ENCODE results near the gene ST6GAL2. TPM values are rescaled to one million over a fixed set of nuclear protein-coding genes. Genes with fewer than 3 reads are reported as not detected.

The ST6GAL2 gene
- total RNA-seq, 1 experiment from 2014 or later = 11.0 TPM

DNA sequence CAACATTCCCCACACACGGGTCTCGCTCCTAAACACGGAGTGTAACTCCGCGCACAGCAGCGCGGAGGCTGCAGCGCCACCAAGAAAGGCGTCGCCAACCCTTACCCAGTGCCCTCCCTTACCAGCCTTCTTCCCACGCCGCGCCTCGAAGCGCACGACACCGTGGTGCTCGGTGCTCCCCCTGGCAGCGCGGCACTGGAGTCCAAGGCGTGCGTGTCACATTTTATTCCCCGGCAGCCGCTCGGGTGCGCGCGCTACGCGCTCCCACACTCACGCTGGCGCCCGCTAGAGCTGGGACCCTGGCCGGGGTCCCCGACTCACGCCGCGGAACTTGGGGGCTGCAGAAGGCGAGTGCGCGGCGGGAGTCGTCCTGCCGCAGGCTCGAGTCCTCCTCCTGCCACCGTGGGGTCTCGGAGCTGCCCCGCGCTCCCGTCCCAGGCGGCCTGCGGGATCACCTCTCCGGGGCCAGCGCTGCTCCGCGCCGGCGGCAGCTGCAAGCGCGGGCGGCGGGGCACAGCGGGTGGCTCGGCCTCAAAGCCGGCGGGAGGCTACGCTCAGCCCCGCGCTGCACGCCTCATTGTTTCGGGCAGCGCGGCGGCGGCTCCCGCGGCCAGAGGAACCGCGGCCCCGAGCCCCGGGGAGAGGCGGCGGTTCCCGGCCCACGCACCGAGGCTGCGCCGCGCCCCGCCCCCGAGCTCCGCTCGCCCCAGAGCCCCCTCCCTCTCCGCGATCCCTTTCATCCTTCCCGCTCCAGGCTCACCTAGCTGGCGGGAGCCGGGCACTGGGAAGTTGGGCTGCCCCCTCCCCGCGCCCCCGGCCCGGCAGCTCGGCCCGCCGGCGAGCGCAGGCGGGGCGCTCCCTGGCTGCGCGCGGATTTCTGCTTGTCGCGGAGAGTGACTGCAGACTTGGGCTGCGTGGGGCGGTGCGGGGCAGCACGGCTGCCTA lies at the start of gene ST6GAL2 (continued):
- TF ChIP-seq EMX1 (CRISPR knock-in tag; IDR thresholded peaks at IDR 0.05) (no peak), RORB (CRISPR knock-in tag; IDR thresholded peaks at IDR 0.05) (no peak), NFATC4 (CRISPR knock-in tag; IDR thresholded peaks at IDR 0.05) (no peak)

DNA sequence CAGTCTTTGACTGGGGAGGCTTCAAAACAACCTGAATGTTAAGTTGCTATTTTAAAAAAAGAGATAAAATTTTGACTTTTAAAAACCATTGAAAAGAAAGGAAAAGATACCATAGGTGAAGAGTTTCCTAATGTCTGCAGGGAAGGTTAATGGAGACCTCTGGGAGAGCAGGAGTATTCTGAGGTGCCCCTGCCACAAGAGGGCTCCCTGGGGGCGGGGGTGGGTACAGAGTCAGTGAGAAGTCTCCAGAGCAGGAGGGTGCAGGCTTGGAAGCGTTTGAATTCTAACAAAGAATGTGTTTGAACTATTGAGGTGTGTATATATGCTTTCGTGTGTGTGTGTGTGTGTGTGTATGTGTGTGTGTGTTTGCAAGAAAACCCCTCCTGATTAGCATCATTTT lies 46.7 kb upstream of the ST6GAL2 start:
- Mint-ChIP-seq H3K27ac (no peak overlapping the region), H3K4me3 (no peak overlapping the region), H3K4me1 (peaks cover 5% of the 10 kb centered on the region; the same call in 1 of the 2 replicates), H3K36me3 (peaks cover 4% of the 10 kb centered on the region; the same call in 1 of the 2 replicates), H3K9me3 (peaks cover 26% of the 10 kb centered on the region), H3K27me3 (ENCODE audit: low read depth) (no peaks in the 10 kb centered on the region)
- POLR2A ChIA-PET = no interaction called here
- CTCF ChIA-PET = no interaction called here
- ATAC-seq (peak; percentile 61; the same call in 1 of the 2 replicates), DNase-seq (ENCODE audit: low spot score) (peak; percentile 20)
- TF ChIP-seq ZNF423 (CRISPR knock-in tag; IDR thresholded peaks at IDR 0.05) (no peak), ZNF671 (CRISPR knock-in tag; IDR thresholded peaks at IDR 0.05) (no peak), CREM (CRISPR knock-in tag; IDR thresholded peaks at IDR 0.05) (no peak), GRHL2 (CRISPR knock-in tag; IDR thresholded peaks at IDR 0.05; ENCODE audit: insufficient replicate concordance, severe bottlenecking) (no peak), SMAD3 (CRISPR knock-in tag; IDR thresholded peaks at IDR 0.05; ENCODE audit: borderline replicate concordance) (no peak), GABPB1 (CRISPR knock-in tag; IDR thresholded peaks at IDR 0.05) (no peak), ATF1 (CRISPR knock-in tag; IDR thresholded peaks at IDR 0.05) (no peak), TEAD1 (CRISPR knock-in tag; IDR thresholded peaks at IDR 0.05) (no peak), SMAD4 (CRISPR knock-in tag; IDR thresholded peaks at IDR 0.05) (no peak), HMGA2 (CRISPR knock-in tag; IDR thresholded peaks at IDR 0.05) (no peak), NR2C2 (CRISPR knock-in tag; IDR thresholded peaks at IDR 0.05) (no peak), PRRX2 (CRISPR knock-in tag; IDR thresholded peaks at IDR 0.05) (no peak), ETV6 (CRISPR knock-in tag; IDR thresholded peaks at IDR 0.05) (no peak), ZNF219 (CRISPR knock-in tag; IDR thresholded peaks at IDR 0.05; ENCODE audit: borderline replicate concordance) (no peak), TP53 (CRISPR knock-in tag; IDR thresholded peaks at IDR 0.05) (no peak), NFYB (CRISPR knock-in tag; conservative IDR thresholded peaks at IDR 0.05; ENCODE audit: low read depth) (no peak)
- TF ChIP-seq, protein P1, sequence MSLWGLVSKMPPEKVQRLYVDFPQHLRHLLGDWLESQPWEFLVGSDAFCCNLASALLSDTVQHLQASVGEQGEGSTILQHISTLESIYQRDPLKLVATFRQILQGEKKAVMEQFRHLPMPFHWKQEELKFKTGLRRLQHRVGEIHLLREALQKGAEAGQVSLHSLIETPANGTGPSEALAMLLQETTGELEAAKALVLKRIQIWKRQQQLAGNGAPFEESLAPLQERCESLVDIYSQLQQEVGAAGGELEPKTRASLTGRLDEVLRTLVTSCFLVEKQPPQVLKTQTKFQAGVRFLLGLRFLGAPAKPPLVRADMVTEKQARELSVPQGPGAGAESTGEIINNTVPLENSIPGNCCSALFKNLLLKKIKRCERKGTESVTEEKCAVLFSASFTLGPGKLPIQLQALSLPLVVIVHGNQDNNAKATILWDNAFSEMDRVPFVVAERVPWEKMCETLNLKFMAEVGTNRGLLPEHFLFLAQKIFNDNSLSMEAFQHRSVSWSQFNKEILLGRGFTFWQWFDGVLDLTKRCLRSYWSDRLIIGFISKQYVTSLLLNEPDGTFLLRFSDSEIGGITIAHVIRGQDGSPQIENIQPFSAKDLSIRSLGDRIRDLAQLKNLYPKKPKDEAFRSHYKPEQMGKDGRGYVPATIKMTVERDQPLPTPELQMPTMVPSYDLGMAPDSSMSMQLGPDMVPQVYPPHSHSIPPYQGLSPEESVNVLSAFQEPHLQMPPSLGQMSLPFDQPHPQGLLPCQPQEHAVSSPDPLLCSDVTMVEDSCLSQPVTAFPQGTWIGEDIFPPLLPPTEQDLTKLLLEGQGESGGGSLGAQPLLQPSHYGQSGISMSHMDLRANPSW (CRISPR knock-in tag; conservative IDR thresholded peaks at IDR 0.05; ENCODE audit: low read depth) = no peak
- TF ChIP-seq, protein P2, sequence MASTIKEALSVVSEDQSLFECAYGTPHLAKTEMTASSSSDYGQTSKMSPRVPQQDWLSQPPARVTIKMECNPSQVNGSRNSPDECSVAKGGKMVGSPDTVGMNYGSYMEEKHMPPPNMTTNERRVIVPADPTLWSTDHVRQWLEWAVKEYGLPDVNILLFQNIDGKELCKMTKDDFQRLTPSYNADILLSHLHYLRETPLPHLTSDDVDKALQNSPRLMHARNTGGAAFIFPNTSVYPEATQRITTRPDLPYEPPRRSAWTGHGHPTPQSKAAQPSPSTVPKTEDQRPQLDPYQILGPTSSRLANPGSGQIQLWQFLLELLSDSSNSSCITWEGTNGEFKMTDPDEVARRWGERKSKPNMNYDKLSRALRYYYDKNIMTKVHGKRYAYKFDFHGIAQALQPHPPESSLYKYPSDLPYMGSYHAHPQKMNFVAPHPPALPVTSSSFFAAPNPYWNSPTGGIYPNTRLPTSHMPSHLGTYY (CRISPR knock-in tag; IDR thresholded peaks at IDR 0.05) = no peak
- TF ChIP-seq, protein P3, sequence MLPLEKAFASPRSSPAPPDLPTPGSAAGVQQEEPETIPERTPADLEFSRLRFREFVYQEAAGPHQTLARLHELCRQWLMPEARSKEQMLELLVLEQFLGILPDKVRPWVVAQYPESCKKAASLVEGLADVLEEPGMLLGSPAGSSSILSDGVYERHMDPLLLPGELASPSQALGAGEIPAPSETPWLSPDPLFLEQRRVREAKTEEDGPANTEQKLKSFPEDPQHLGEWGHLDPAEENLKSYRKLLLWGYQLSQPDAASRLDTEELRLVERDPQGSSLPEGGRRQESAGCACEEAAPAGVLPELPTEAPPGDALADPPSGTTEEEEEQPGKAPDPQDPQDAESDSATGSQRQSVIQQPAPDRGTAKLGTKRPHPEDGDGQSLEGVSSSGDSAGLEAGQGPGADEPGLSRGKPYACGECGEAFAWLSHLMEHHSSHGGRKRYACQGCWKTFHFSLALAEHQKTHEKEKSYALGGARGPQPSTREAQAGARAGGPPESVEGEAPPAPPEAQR (CRISPR knock-in tag; IDR thresholded peaks at IDR 0.05) = no peak
- TF ChIP-seq, protein P4, sequence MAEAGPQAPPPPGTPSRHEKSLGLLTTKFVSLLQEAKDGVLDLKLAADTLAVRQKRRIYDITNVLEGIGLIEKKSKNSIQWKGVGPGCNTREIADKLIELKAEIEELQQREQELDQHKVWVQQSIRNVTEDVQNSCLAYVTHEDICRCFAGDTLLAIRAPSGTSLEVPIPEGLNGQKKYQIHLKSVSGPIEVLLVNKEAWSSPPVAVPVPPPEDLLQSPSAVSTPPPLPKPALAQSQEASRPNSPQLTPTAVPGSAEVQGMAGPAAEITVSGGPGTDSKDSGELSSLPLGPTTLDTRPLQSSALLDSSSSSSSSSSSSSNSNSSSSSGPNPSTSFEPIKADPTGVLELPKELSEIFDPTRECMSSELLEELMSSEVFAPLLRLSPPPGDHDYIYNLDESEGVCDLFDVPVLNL (CRISPR knock-in tag; IDR thresholded peaks at IDR 0.05; ENCODE audit: borderline replicate concordance, low read depth) = no peak

All from WTC11 (cell line).